HepG2 (cell line): Measurements from ENCODE around the gene KCNG4. TPM values are rescaled to one million over a fixed set of nuclear protein-coding genes. Genes with fewer than 3 reads are reported as not detected.

Experiments
- CENPBD1 ChIP-seq: sonication (generic); formaldehyde crosslinking; IDR thresholded peaks from 2 replicates; pipeline ENCODE4 v1.8.0; 2022; ENCODE audit warnings: missing genetic modification reagents, low read depth, mild to moderate bottlenecking, borderline replicate concordance
- FUBP1 ChIP-seq: sonication (generic); formaldehyde crosslinking; IDR thresholded peaks from 2 replicates; pipeline ENCODE4 v1.5.1; 2020; ENCODE audit warnings: missing genetic modification reagents, mild to moderate bottlenecking, borderline replicate concordance
- PHB2 ChIP-seq: fragments of 450-650 bp; IDR thresholded peaks from 2 replicates; pipeline ENCODE4 v1.6.1; 2018; ENCODE audit not compliant: partially characterized antibody
- STAG1 ChIP-seq: sonication (generic); formaldehyde crosslinking; IDR thresholded peaks from 2 replicates; pipeline ENCODE4 v1.4.0; 2020; ENCODE audit warnings: missing genetic modification reagents
- TMF1 ChIP-seq: sonication (generic); formaldehyde crosslinking; IDR thresholded peaks from 2 replicates; pipeline ENCODE4 v1.8.1; 2022; ENCODE audit warnings: low read depth, missing genetic modification reagents
- ZBTB34 ChIP-seq: sonication (generic); formaldehyde crosslinking; IDR thresholded peaks from 2 replicates; pipeline ENCODE4 v1.8.0; 2022; ENCODE audit warnings: mild to moderate bottlenecking, missing genetic modification reagents
- ZNF337 ChIP-seq: sonication (generic); formaldehyde crosslinking; IDR thresholded peaks from 2 replicates; pipeline ENCODE4 v1.5.1; 2020; ENCODE audit warnings: missing genetic modification reagents, low read depth, mild to moderate bottlenecking, borderline replicate concordance
- ZNF678 ChIP-seq: sonication (generic); formaldehyde crosslinking; IDR thresholded peaks from 2 replicates; pipeline ENCODE4 v1.4.0; 2020; ENCODE audit warnings: mild to moderate bottlenecking, missing genetic modification reagents
- polyA plus RNA-seq, 8 experiments: library from polyadenylated mRNA; depleted of rRNA in 3 of 8; stranded (reverse) in 7 of 8; unstranded in 1 of 8; fragments of >200 nt; fragmentation: Illumina TruSeq in 4 of 8; extraction: Trizol in 4 of 8; gene quantifications; 2 replicates each; pipeline versions ENCODE4 v1.2.1 to v1.2.3, GENCODE V29; 2011 to 2016; ENCODE audit warnings: low read depth in 4 of 8, missing spikeins in 1 of 8, mixed read lengths in 1 of 8; ENCODE audit not compliant: insufficient read depth in 1 of 8
- total RNA-seq, 5 experiments: library from RNA; depleted of rRNA; stranded (reverse); fragments of >200 nt; fragmentation: Illumina TruSeq; extraction: Trizol; gene quantifications; 2 replicates each; pipeline ENCODE4 v1.2.3, GENCODE V29; 2016; ENCODE audit warnings: low read depth in 1 of 5

KCNG4 gene
- total and polyA plus RNA-seq, 2 of the 13 experiments (the other 11 are each of a cell fraction or from before 2014, with no cell fraction given): not detected

GRCh38 chr16:84234321-84235241 lies 5.2 kb downstream of the KCNG4 start (continued):
- no peak for TF ChIP-seq ZBTB34 (CRISPR knock-in tag)
- no peak for TF ChIP-seq PHB2
- TF ChIP-seq TMF1 (CRISPR knock-in tag): no peak
- no peak for TF ChIP-seq STAG1 (CRISPR knock-in tag)
- TF ChIP-seq FUBP1: no peak
- no peak for TF ChIP-seq CENPBD1 (CRISPR knock-in tag)
- no peak for TF ChIP-seq ZNF678 (CRISPR knock-in tag)
- TF ChIP-seq ZNF337 (CRISPR knock-in tag): no peak
- TF ChIP-seq, all 625 proteins: peak for 0
